ENCODE results near the gene VPS50.

GRCh38 chr7:93298206-93298605 lies 66.0 kb downstream of the VPS50 start:
- TF ChIP-seq FOXM1 (IDR thresholded peaks at IDR 0.05; ENCODE audit: low read depth, low read length): no peak
- no peak for TF ChIP-seq CTCF (IDR thresholded peaks at IDR 0.05 in 2 of 3, conservative IDR thresholded peaks at IDR 0.05 in 1 of 3; ENCODE audit: control insufficient read depth in 2 of 3, extremely low read depth in 1 of 3, insufficient read depth in 1 of 3, low read depth in 3 of 3, low read length in 3 of 3)
- TF ChIP-seq DPF2 (IDR thresholded peaks at IDR 0.05): no peak
- TF ChIP-seq TBL1XR1 (IDR thresholded peaks at IDR 0.05; ENCODE audit: low read depth, low read length): no peak
- TF ChIP-seq TCF3 (IDR thresholded peaks at IDR 0.05; ENCODE audit: borderline replicate concordance, insufficient read depth, low read depth, low read length): no peak
- no peak for TF ChIP-seq ATF3 (IDR thresholded peaks at IDR 0.05; ENCODE audit: borderline replicate concordance, extremely low read depth, low read depth, low read length)
